ENCODE data around the gene PGAP2.
"Not testable (repeated sequence)": the region's sequence is repeated elsewhere in the genome, so short reads cannot be mapped to it uniquely, and the experiment has no call there.

The PGAP2 gene

GRCh38 chr11:3810446-3810845 lies 2.1 kb downstream of the PGAP2 start:
- no peak overlapping the region for H3K9ac ChIP-seq (ENCODE audit: low read length)
- H3K36me3 ChIP-seq (ENCODE audit: control insufficient read depth, insufficient read depth, low read length) = no peaks in the 10 kb centered on the region
- no peaks in the 10 kb centered on the region for H3K27me3 ChIP-seq (ENCODE audit: control insufficient read depth, insufficient read depth, low read length)
- H3K4me1 ChIP-seq (ENCODE audit: control insufficient read depth, insufficient read depth, low read length) = peaks cover 10% of the 10 kb centered on the region
- H3K4me3 ChIP-seq (ENCODE audit: low read length) = no peak overlapping the region
- no peaks in the 10 kb centered on the region for H3K9me3 ChIP-seq (ENCODE audit: control insufficient read depth, low read length)

- Histone ChIP-seq H3K4me3 (ENCODE audit: low read length) (no peak overlapping the region), H3K9ac (ENCODE audit: low read length) (no peak overlapping the region), H3K4me1 (ENCODE audit: control insufficient read depth, insufficient read depth, low read length) (peaks cover 10% of the 10 kb centered on the region), H3K36me3 (ENCODE audit: control insufficient read depth, insufficient read depth, low read length) (no peaks in the 10 kb centered on the region), H3K9me3 (ENCODE audit: control insufficient read depth, low read length) (no peaks in the 10 kb centered on the region), H3K27me3 (ENCODE audit: control insufficient read depth, insufficient read depth, low read length) (no peaks in the 10 kb centered on the region)
Observed at GRCh38 chr11:3810951-3811350, 2.6 kb downstream of the PGAP2 start.

- H3K4me1 ChIP-seq (ENCODE audit: control insufficient read depth, insufficient read depth, low read length); H3K9me3 ChIP-seq (ENCODE audit: control insufficient read depth, low read length); H3K9ac ChIP-seq (ENCODE audit: low read length); H3K36me3 ChIP-seq (ENCODE audit: control insufficient read depth, insufficient read depth, low read length); H3K27me3 ChIP-seq (ENCODE audit: control insufficient read depth, insufficient read depth, low read length); H3K4me3 ChIP-seq (ENCODE audit: low read length): not testable (repeated sequence)
Observed at GRCh38 chr11:3814832-3815231, 6.5 kb downstream of the PGAP2 start.

GRCh38 chr11:3815845-3816244 lies 7.5 kb downstream of the PGAP2 start:
- no peaks in the 10 kb centered on the region for H3K9me3 ChIP-seq (ENCODE audit: control insufficient read depth, low read length)
- H3K36me3 ChIP-seq (ENCODE audit: control insufficient read depth, insufficient read depth, low read length) = no peaks in the 10 kb centered on the region
- no peaks in the 10 kb centered on the region for H3K27me3 ChIP-seq (ENCODE audit: control insufficient read depth, insufficient read depth, low read length)
- H3K4me1 ChIP-seq (ENCODE audit: control insufficient read depth, insufficient read depth, low read length) = no peaks in the 10 kb centered on the region
- H3K4me3 ChIP-seq (ENCODE audit: low read length) = no peak overlapping the region
- no peak overlapping the region for H3K9ac ChIP-seq (ENCODE audit: low read length)

GRCh38 chr11:3816673-3817072 lies 8.3 kb downstream of the PGAP2 start:
- no peak overlapping the region for H3K4me3 ChIP-seq (ENCODE audit: low read length)
- no peak overlapping the region for H3K9ac ChIP-seq (ENCODE audit: low read length)

GRCh38 chr11:3817181-3817800 lies 8.9 kb downstream of the PGAP2 start:
- no peak overlapping the region for H3K9ac ChIP-seq (ENCODE audit: low read length)
- H3K36me3 ChIP-seq (ENCODE audit: control insufficient read depth, insufficient read depth, low read length) = no peaks in the 10 kb centered on the region
- H3K9me3 ChIP-seq (ENCODE audit: control insufficient read depth, low read length) = no peaks in the 10 kb centered on the region
- H3K4me1 ChIP-seq (ENCODE audit: control insufficient read depth, insufficient read depth, low read length) = no peaks in the 10 kb centered on the region
- H3K4me3 ChIP-seq (ENCODE audit: low read length) = no peak overlapping the region
- no peaks in the 10 kb centered on the region for H3K27me3 ChIP-seq (ENCODE audit: control insufficient read depth, insufficient read depth, low read length)

More at GRCh38 chr11:3816673-3817072, 8.3 kb downstream of the PGAP2 start:
- no peaks in the 10 kb centered on the region for H3K27me3 ChIP-seq (ENCODE audit: control insufficient read depth, insufficient read depth, low read length)
- H3K36me3 ChIP-seq (ENCODE audit: control insufficient read depth, insufficient read depth, low read length) = no peaks in the 10 kb centered on the region
- no peaks in the 10 kb centered on the region for H3K4me1 ChIP-seq (ENCODE audit: control insufficient read depth, insufficient read depth, low read length)
- no peaks in the 10 kb centered on the region for H3K9me3 ChIP-seq (ENCODE audit: control insufficient read depth, low read length)

GRCh38 chr11:3820971-3821370 lies 12.6 kb downstream of the PGAP2 start:
- Histone ChIP-seq H3K4me1 (ENCODE audit: control insufficient read depth, insufficient read depth, low read length) (no peaks in the 10 kb centered on the region), H3K9me3 (ENCODE audit: control insufficient read depth, low read length) (no peaks in the 10 kb centered on the region), H3K27me3 (ENCODE audit: control insufficient read depth, insufficient read depth, low read length) (no peaks in the 10 kb centered on the region), H3K9ac (ENCODE audit: low read length) (no peak overlapping the region), H3K4me3 (ENCODE audit: low read length) (no peak overlapping the region), H3K36me3 (ENCODE audit: control insufficient read depth, insufficient read depth, low read length) (peaks cover 2% of the 10 kb centered on the region)

GRCh38 chr11:3822312-3822711 lies 14.0 kb downstream of the PGAP2 start:
- Histone ChIP-seq H3K9me3 (ENCODE audit: control insufficient read depth, low read length) (no peaks in the 10 kb centered on the region), H3K4me1 (ENCODE audit: control insufficient read depth, insufficient read depth, low read length) (no peaks in the 10 kb centered on the region), H3K4me3 (ENCODE audit: low read length) (no peak overlapping the region), H3K9ac (ENCODE audit: low read length) (no peak overlapping the region), H3K27me3 (ENCODE audit: control insufficient read depth, insufficient read depth, low read length) (no peaks in the 10 kb centered on the region), H3K36me3 (ENCODE audit: control insufficient read depth, insufficient read depth, low read length) (peaks cover 16% of the 10 kb centered on the region)

GRCh38 chr11:3823303-3823702 lies 14.9 kb downstream of the PGAP2 start:
- Histone ChIP-seq H3K4me1 (ENCODE audit: control insufficient read depth, insufficient read depth, low read length) (no peaks in the 10 kb centered on the region), H3K36me3 (ENCODE audit: control insufficient read depth, insufficient read depth, low read length) (peaks cover 16% of the 10 kb centered on the region), H3K27me3 (ENCODE audit: control insufficient read depth, insufficient read depth, low read length) (no peaks in the 10 kb centered on the region), H3K9ac (ENCODE audit: low read length) (no peak overlapping the region), H3K9me3 (ENCODE audit: control insufficient read depth, low read length) (no peaks in the 10 kb centered on the region), H3K4me3 (ENCODE audit: low read length) (no peak overlapping the region)

- H3K4me1 ChIP-seq (ENCODE audit: control insufficient read depth, insufficient read depth, low read length) = no peaks in the 10 kb centered on the region
- H3K9me3 ChIP-seq (ENCODE audit: control insufficient read depth, low read length) = no peaks in the 10 kb centered on the region
- H3K36me3 ChIP-seq (ENCODE audit: control insufficient read depth, insufficient read depth, low read length) = peaks cover 16% of the 10 kb centered on the region
- H3K27me3 ChIP-seq (ENCODE audit: control insufficient read depth, insufficient read depth, low read length) = no peaks in the 10 kb centered on the region
- no peak overlapping the region for H3K4me3 ChIP-seq (ENCODE audit: low read length)
- no peak overlapping the region for H3K9ac ChIP-seq (ENCODE audit: low read length)
Observed at GRCh38 chr11:3823762-3824506, 15.6 kb downstream of the PGAP2 start.

GRCh38 chr11:3824714-3825472 lies 16.5 kb downstream of the PGAP2 start:
- Histone ChIP-seq H3K9ac (ENCODE audit: low read length) (no peak overlapping the region), H3K9me3 (ENCODE audit: control insufficient read depth, low read length) (no peaks in the 10 kb centered on the region), H3K36me3 (ENCODE audit: control insufficient read depth, insufficient read depth, low read length) (peaks cover 16% of the 10 kb centered on the region), H3K4me1 (ENCODE audit: control insufficient read depth, insufficient read depth, low read length) (no peaks in the 10 kb centered on the region), H3K27me3 (ENCODE audit: control insufficient read depth, insufficient read depth, low read length) (no peaks in the 10 kb centered on the region), H3K4me3 (ENCODE audit: low read length) (no peak overlapping the region)

GRCh38 chr11:3825473-3826154 lies 17.3 kb downstream of the PGAP2 start:
- Histone ChIP-seq H3K4me3 (ENCODE audit: low read length) (no peak overlapping the region), H3K4me1 (ENCODE audit: control insufficient read depth, insufficient read depth, low read length) (no peaks in the 10 kb centered on the region), H3K36me3 (ENCODE audit: control insufficient read depth, insufficient read depth, low read length) (peaks cover 16% of the 10 kb centered on the region), H3K9ac (ENCODE audit: low read length) (no peak overlapping the region), H3K27me3 (ENCODE audit: control insufficient read depth, insufficient read depth, low read length) (no peaks in the 10 kb centered on the region), H3K9me3 (ENCODE audit: control insufficient read depth, low read length) (no peaks in the 10 kb centered on the region)
